Endometrial microvascular endothelial cells (primary cell): ENCODE results near the gene SULT1A2. TPM values are rescaled to one million over a fixed set of nuclear protein-coding genes. Genes with fewer than 3 reads are reported as not detected.
"Not testable (repeated sequence)": the region's sequence is repeated elsewhere in the genome, so short reads cannot be mapped to it uniquely, and the experiment has no call there.

ENCODE experiments used
- in situ Hi-C: cut with HindIII; loops from 2 replicates; pipeline ENCODE4 v1.10.0; 2017; ENCODE audit warnings: low sequenced_read_pairs, low pct_unique_long_range_greater_than_20kb; ENCODE audit errors: inconsistent ontology term
- total RNA-seq: library from RNA; depleted of rRNA; stranded (reverse); fragments of >200 nt; gene quantifications from one replicate; pipeline ENCODE4 v1.2.3, GENCODE V29; 2015; ENCODE audit errors: inconsistent ontology term

SULT1A2 gene
- total RNA-seq = not detected

- in situ Hi-C loops = no loop called here
These were observed at the start of gene SULT1A2 for GRCh38 chr16:28596840-28597691. TSS of gene SULT1A2 (minus strand) at chr16:28597050. CDS start at chr16:28595930, 1,120 bp downstream.

- in situ Hi-C loops = not testable (repeated sequence)
These were observed 43.1 kb upstream of the SULT1A2 start for GRCh38 chr16:28639959-28640358.

- in situ Hi-C loops = not testable (repeated sequence)
These were observed 41.5 kb upstream of the SULT1A2 start for GRCh38 chr16:28638359-28638758.

GRCh38 chr16:28637765-28638164 lies 40.9 kb upstream of the SULT1A2 start, which contains the start of gene NPIPB8:
TSS of gene NPIPB8 (plus strand) at chr16:28638065. CDS start at chr16:28638361, 296 bp downstream.
- in situ Hi-C loops = not testable (repeated sequence)

- in situ Hi-C loops = not testable (repeated sequence)
These were observed 39.4 kb upstream of the SULT1A2 start for GRCh38 chr16:28636093-28636823.

GRCh38 chr16:28630905-28631304 lies 34.1 kb upstream of the SULT1A2 start:
- in situ Hi-C loops = not testable (repeated sequence)

GRCh38 chr16:28623172-28623711 lies 26.4 kb upstream of the SULT1A2 start:
- in situ Hi-C loops = no loop called here

- in situ Hi-C loops = not testable (repeated sequence)
These were observed 25.8 kb upstream of the SULT1A2 start for GRCh38 chr16:28622532-28623171.

- in situ Hi-C loops = no loop called here
These were observed 24.8 kb upstream of the SULT1A2 start for GRCh38 chr16:28621481-28622155.

- in situ Hi-C loops = not testable (repeated sequence)
These were observed 23.5 kb upstream of the SULT1A2 start for GRCh38 chr16:28620316-28620715.

GRCh38 chr16:28617874-28618273 lies 21.0 kb upstream of the SULT1A2 start:
- in situ Hi-C loops = no loop called here

- in situ Hi-C loops = no loop called here
These were observed 19.8 kb upstream of the SULT1A2 start for GRCh38 chr16:28616636-28617035.

- in situ Hi-C loops = not testable (repeated sequence)
These were observed 19.4 kb upstream of the SULT1A2 start for GRCh38 chr16:28616224-28616577.

GRCh38 chr16:28615486-28616223 lies 18.8 kb upstream of the SULT1A2 start:
- in situ Hi-C loops = not testable (repeated sequence)

- in situ Hi-C loops = not testable (repeated sequence)
These were observed 17.7 kb upstream of the SULT1A2 start for GRCh38 chr16:28614561-28614960.

GRCh38 chr16:28613912-28614311 lies 17.1 kb upstream of the SULT1A2 start:
- in situ Hi-C loops = not testable (repeated sequence)

- in situ Hi-C loops = not testable (repeated sequence)
These were observed 15.8 kb upstream of the SULT1A2 start for GRCh38 chr16:28612359-28613280.
